Stimulated activated CD8-positive, alpha-beta memory T cell treated with anti-CD3 and anti-CD28 coated beads, Interleukin-4, amount 100 ng/mL, for 48 hours (primary cell): ENCODE measurements around the gene TSHZ1.
A peak's percentile ranks its signal among the peaks of the same experiment; 100 is the strongest.

Source experiments
- DNase-seq: peaks from one replicate; pipeline ENCODE4 v3.0.0-alpha.2; 2020

Gene TSHZ1

DNA sequence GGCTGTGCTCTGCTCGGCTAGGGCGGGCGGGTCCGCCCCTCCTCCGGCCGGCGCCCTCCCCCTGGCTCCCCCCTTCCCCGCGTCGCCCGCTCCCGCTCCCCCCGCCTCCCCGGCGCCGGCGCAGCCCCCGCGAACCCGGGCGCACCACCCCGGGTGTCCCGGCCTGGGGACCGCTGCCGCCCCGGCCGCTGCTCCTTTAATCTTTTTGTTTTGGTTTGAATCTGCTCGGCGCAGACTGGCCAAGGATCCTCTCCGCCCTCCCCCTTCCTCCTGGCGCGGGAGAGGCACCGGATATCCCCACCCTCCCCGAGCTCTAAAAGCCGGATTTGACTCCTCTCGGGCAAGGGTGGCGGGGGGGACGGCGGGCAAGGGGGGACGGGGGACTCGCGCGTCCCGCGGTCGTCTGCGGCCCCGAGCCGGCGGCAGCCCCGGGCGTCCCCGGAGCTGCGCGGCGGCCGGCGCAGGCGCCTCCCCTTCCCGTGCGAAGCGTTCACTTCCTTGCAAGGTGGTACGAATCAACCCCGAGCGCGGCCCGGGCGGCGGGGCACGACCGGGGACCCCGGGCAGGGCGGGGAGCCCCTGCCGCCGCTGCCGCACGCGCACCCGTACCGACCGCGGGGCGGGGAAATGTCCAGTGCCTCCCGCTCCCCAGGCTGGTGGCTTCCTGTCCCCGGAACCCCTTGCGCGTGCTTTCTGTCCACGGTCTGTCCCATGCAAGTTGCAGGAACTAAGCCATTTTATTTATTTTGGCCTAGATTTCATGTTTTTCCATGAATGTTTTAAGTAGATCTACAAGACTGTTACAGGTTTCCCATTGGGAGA is 1.3 kb upstream of the TSHZ1 start, which contains the start of gene PTGR3:
PTGR3 (minus strand) TSS at position 11 of the 822 bp plus-strand sequence. CDS start 81 bp downstream, outside the sequence.
- peak; percentile 82 for DNase-seq

DNA sequence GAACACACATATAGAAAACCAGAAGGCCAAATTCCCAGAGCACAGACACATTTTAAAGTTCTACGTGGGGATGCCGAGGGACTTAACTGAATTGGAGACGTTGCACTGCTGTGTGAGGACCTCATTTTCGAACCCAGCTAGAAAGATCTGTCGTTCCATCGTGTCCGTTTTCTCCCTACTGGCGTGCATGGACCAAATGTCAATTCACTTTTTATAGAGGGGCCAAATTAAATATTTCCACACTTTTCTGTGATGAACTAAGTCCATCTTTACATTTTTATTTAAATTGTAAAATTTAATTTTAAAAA is 692 bp upstream of the TSHZ1 start:
- DNase-seq = peak; percentile 38

DNA sequence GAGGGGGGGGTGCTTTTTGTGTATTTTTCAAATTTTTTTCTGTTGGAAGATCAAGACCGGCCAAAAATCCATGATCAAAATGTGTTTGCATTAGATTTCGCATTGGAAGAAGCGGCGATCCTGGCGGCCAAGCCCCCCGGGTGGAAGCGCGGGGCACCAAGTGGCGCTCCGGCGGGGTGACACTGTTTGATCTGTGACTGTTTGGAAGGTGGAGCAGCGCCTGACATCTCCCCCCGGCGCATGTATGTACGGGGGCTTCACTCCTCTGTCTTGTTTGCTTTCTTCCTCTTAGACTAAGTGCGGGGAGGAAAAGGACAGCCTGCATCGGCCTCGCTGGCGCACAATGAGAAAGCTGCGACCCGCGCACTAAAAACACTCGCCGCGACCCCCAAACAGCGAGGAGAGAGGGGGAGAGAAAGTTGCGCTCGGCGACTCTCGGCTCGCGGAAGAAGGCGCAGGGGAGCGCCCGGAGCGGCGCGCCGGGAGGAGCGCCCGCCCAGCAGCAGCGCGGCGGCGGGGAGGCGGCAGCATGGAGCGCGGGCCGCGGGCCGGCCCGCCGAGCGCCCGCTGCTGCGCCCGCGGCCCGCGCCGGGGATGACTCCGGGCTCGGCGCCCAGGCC is 515 bp downstream of the TSHZ1 start:
- peak; percentile 49 for DNase-seq

DNA sequence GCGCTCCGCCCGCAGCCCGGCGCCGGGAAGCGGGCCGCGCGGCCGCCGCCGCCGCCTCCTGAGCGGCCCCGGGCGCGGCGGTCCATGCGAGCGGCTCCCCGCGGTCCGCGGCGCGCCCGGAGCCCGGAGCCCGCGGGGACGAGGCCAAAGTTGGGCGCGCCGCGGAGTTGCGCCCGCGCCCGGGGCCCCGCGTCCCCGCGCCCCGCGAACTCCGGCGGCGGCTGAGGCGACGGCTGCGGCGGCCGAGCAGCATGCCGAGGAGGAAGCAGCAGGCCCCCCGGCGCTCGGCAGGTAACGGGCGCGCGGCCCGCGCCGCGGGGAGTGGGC is 992 bp downstream of the TSHZ1 start:
- peak; percentile 26 for DNase-seq

DNA sequence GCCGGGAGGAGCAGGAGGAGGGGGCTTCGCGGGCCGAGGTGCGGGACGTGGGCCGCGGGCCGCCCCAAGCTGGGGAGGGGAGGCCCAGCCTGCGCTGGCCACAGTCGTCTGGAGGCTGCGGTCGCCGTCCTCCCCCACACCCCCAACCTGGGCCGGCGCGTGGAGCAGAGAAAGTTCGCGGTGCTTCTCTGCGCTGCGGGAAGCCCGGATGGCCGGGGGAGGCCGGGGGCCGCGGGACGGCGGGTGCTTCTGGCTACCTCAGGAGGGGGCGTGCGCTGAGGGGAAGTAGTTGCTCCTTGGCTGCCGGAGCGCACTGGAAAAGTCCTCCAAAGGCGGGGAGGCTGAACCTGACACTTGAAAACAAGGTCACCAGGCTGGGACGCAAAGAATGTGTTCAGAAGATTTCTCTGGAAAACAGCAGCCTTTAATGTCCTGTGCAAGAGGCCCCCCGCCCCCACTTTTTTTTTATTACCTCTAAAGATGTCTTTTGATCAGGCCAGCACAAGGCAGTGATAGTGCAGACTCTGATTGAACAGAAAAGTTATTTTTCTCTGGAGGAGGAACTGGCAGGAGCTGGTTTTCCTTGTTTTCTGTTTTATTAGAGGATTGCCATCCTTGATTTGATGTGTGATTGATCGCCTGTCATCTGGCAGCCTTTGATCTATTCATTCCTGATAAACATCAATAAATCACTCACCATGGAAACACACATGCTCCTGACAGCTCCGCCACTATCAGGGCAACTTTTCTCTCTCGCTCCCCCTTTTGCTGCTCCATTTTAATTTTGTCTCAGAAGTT is 1.6 kb downstream of the TSHZ1 start:
- DNase-seq = peak; percentile 51

DNA sequence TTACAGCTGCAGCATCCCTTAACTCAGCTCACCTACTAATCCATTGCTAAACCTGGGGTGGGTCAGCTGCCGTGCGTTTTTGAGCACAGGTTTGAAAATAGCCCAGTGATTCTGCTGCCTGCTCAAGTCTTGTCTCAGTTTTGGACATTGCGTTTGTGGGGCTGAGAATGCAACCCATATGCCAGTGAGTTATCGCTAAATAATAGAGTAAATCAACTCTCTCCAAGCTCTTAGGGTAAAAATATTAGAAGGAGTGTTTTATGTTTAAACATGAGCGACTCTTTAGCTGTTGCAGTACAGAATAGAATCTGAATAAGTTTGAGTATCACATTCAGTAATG is 2.1 kb downstream of the TSHZ1 start:
- no peak for DNase-seq

DNA sequence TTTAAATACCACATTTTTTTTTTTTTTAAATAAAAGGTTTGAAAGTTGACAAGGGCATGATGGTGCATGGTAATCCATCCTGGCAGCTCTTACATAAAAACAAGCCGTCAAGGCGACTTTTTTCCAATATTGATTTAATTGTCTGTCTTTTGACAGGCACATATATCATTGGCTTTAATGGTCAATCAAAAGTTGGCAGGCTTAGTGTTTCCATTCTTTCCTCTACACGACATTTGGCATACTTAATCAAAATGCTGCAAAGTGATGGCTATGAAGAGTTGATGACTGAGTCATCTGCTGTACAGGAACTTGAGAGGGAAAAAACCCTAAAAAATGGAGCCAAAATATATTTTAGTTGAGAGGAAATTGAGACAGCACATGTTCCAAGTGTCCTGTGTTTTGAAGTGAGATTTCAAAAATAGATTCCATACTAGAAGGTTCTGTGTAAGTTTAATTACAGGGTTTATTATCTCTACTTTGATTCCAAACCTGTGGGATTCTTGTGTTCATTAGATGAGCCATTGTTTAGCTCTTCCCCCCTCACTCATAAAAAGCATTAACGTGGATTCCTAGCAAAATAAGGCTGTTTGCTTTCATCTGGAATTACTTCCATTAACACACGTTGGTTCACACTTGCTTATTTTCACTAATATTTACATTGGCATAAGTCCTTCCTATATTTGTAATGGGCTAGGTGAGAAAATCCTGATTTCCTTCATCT is 3.2 kb downstream of the TSHZ1 start:
- DNase-seq = no peak

DNA sequence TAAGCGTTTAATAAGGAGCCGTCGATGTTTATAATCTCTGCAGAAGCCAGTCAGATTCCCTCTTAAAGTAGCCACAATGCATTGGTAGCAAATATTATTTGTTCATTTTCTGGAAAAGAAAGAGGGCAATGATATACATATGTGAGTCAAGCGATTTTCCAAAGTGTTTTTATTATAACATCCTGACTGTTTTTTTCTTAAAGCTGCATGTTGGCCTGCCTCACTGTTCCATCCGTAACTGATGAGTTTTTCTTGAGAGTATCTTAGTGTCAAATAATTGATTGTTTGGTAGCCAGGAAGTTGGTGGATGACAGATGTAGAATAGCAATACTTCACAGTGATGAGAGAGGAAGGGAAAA is 3.7 kb downstream of the TSHZ1 start:
- DNase-seq = no peak

DNA sequence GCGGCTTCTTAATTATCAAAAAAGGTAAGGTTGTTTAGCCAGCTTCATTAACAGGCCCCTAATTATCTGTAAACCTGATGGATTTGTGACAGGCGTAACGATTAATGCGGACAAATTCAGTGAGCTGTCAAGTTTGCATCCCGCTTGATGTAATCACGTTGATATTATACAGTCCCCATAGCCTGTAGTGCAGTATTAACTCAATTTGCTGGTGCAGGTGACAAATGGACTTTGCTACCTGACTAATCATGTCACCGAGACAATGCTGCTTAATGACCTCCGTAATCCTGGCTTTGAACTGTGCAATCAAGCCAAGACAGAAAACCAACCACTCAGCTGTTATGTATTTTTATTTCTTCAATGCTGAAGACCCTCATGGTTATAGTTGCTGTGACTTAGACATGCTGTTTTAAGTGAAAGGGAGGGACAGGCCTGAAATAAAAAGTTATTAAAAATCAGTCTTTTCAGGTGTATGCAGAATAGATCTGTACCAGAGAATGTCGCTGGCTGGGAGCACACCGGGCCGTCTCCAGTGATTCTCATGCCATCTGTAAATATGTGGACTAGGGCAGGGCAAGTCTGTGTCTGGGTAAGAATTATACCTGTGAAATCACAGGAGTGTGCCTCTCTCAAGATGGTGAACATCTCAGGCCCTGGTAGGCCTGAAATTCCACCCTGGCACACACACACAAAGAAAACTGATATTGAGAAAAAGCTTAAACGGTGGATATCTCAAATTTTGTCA is 4.3 kb downstream of the TSHZ1 start:
- no peak for DNase-seq

DNA sequence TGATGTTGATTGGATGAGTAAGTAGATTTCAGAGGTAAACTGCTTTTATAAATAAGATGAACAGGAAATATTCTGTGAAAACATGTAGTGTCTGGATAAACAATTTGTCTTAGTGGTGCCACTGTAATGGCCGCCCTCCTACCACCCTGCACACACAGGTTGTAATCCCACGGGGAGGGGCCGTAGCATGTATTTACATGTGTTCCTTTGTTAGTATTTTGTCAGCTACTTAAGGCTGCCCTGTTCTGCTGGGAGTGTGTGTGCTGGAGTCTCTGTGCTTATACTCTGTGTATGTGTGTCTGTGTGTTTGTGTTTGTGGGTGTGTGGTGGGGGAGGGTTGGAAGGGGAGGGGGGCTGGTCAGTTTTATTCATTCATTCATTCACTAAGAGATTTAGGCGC is 5.1 kb downstream of the TSHZ1 start:
- DNase-seq = no peak

DNA sequence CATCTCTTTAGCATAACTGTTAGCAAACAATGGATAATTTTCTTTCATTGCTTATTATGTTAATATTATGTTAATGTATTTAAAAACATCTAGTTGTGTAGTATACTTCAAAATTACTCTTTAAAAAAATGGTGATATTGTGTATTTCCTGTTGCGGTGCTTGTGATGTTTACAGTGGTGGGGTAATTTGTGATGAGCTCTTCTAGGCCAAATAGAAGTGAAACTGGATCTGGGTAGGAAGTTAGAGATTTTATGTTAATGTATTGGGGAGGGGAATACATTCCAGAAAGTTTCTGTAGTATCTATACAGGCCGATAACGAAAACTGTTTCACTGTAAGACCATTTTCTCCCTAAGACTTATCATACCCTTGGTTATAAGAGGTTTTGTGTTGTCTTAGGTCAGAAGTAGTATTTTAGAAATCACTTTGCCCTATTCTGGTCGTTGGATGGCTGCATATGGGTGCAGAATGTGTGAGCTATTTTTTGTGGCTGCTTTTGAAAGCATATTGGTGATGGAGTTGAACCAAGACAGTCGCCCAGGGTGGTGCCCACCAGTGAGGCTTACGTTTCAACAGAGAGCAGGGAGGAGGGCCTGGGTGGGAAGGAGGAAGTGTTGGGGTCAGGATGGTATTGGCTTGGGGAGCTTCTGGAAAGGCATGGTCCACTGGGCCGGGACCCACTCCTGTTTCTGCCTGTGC is 5.8 kb downstream of the TSHZ1 start:
- DNase-seq = no peak

DNA sequence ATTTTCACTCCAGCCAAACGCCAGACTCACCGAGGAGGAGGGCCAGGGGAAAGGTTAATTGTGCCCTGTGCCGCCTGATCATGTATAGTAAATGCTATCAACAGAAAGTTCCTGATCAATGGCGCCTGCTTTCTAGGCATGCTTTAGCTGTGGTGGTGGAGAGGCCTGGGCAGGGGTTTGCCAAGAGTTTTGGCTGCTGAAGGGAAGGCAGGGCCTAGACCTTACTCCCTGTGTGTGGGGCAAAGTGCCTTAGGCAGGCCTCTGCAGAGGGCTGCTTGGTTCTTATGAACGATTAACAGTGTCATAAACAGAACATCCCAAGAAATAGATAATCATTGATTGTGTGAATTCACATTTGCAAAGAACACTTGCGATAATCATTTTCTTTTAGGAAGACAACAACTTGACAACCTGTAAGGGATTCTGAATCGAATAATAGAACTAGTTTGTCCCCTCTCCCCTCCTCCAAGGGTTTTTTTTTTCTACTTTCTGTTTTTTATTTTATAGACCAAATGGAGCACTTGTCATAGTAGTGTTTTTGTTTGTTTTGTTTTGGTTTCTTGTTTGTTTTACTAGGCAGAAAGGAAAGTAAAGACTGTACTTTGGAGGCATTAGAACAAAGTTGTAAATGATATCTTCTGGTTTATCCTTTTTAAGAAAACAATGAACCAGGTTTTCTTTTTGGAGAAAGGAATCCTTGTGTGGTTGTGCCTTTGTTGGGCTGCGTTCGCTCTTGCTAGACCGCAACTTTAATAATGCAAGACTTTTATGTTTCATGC is 6.5 kb downstream of the TSHZ1 start:
- DNase-seq = no peak

DNA sequence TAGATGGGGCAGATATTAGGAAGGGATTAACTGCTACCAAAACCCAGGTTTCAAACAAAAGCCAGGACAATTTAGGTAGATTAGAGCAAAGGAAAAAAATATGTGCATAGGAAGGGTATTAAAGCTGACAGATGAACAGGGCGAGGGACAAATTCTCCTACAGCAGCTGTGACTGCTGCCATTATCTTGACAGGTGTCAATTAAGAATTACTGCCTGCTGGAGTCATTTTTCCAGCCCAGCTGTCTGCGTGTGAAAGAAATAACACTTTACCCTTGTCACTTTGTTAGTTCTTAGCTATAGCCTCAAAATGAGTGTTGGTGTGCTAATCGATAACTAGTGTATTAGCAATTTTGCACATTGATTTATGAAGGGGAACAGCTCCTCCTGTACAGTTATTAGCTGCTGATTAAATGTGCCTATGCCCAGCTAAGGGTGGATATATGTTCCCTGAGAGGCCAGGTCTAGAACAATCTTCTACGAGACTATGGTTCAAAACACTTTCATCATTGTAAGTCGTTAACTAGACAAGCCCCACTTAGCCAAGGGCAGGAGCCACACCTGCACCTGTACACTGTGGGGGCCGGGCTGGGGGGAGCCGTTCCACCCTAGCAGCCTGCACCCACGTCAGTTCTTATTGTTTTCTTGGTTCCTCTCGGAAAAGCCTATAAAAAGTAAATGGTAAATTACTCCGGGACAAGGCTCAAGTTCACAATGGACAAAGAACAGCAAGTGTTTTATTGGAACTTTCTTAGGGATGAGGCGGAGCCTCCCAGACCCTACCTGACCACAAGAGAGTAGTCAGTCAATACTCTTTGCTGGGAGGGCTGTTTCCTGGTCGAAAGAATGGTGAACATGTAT is 7.7 kb downstream of the TSHZ1 start:
- DNase-seq = no peak

DNA sequence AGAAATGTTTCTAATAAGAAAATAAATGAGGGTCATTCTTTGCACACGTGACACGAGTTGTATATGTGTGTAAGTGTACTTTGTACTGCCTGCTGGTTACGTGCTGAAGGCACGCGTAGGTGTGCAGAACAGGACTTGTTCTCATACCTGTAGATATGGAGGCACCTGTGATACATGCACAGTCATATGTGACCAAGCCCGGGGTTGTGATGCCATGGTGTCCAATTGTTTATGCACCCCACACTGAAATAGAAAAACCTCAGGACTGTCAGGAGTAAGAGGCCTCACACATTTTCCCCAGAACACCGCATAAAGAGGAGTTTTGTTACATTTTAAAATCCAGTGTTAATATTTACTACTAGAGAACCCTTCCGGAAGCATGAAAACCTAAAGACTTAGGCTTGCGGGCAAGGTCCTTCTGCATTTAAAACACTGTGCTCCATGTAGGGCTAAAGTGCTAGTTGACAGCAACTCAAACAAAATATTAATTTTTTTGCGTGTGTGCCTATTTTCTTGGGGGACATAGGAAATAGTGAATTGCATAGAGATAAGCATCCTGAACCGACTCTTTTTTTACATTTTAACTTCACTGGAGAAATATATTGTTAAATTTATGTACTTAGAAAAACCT is 9.3 kb downstream of the TSHZ1 start:
- no peak for DNase-seq

DNA sequence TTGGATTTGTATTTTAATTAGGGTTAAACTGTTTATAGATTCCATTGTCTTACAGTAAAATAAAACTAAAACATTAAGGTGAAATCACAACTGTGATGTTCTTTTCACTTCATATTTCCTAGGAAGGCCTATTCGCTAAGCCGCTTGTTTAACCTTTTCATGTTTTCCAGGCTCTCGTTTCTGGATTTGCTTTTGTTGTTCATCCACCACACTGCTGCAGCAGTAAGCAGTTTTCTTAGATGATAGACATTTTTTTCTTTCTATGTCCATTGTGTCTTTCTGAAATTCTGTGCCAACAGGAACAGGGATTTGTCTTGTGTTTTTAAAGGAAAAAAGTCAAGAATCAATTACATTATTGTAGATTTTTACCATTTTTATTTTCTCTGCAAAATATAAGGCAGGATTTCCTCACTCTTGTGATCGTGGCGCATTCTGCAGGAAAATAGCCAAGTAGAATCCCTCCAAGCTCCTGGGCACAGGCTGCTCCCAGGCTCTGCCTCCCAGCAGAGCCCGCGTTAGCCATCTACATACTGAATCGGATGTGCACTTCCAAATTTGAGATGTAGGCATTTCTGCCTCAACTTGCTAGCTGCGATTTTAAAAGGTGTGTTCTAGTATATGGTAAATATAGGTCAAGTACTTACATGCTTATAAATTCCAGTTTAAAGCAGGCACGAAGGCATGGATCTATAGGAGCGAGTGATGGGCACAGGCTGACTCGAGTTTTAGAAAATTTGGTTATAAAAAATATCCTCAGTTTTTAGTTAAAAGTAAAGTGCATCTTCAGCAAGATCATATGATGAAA is 10.2 kb downstream of the TSHZ1 start:
- no peak for DNase-seq

DNA sequence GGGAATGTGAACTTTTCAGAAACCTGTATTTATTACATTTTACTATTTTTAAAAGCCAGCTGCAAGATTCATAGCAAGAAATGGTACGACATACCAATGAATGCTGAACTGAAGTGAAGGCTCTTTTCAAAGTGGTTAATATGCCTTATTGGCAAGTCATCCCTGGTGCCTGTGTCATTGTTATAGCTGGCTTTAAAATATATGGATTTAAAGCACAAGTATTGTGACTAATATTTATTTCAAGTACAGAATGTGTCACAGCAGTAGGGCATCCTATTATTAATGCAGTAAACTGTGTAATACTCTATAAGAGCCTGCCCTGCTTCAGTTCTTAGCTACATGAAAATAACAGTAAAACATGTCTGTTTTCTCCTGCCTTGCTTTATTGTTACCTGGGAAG is 10.8 kb downstream of the TSHZ1 start:
- no peak for DNase-seq

DNA sequence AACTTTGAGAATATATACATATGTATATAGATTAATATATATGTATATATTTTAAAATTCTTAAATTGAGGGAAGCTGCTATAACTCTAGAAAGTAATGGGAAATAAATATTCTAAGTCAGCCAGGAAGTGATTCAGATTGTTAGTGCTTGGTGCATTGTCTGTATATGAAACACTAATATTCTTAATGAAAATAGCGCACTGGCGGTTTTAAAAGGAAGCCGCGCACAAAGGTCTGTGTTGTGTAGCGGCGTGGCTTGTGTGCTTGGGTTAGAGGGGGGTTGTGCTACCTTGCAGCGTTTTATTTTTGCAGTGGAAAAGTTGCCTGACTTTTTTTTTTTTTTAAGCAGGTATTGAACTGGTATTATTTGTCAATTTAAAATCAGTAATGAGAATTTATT is 11.3 kb downstream of the TSHZ1 start:
- no peak for DNase-seq

DNA sequence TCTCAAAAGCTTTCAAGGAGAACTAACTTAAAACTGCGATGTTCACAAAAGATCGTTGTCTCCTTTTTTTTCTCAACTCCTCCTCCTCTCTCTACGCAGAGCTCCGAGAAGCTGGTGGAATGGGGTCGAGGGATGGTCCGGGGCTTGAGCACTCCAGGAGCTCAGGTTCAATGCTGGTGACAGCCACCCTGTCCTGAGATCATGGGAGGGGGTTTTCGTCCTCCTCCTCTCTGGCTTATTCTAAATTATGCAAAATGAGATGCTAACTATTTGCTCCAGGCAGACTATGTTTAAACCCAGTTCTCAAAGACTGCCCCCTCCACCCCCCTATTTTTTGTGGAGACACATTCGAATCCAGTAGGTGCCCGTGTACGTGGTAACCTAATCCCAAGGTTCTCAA is 11.8 kb downstream of the TSHZ1 start:
- DNase-seq = no peak
